SK-N-SH treated with all-trans-retinoic acid at 6 μM for 48 hours (cell line): Measurements from ENCODE around the gene ROCK1.

Experiments used
- ARNTL ChIP-seq: fragments of 450-650 bp; formaldehyde crosslinking; IDR thresholded peaks from 2 replicates; pipeline ENCODE4 v1.5.0; 2020; ENCODE audit warnings: low read depth, mild to moderate bottlenecking, moderate library complexity, borderline replicate concordance
- BACH2 ChIP-seq: fragments of 250-450 bp; sonication (Bioruptor Pico); IDR thresholded peaks from 2 replicates; pipeline ENCODE4 v1.9.0; 2021; ENCODE audit warnings: mild to moderate bottlenecking, borderline replicate concordance
- ESRRG ChIP-seq: fragments of 250-450 bp; sonication (Bioruptor Pico); IDR thresholded peaks from 2 replicates; pipeline ENCODE4 v1.6.1; 2021; ENCODE audit warnings: mild to moderate bottlenecking
- PATZ1 ChIP-seq: fragments of 250-450 bp; sonication (Bioruptor Pico); IDR thresholded peaks from 2 replicates; pipeline ENCODE4 v1.8.0; 2020; ENCODE audit warnings: mild to moderate bottlenecking, moderate library complexity, borderline replicate concordance
- RARB ChIP-seq: fragments of 250-450 bp; sonication (Bioruptor Pico); IDR thresholded peaks from 2 replicates; pipeline ENCODE4 v1.8.0; 2021; ENCODE audit warnings: mild to moderate bottlenecking, moderate library complexity
- SNAI2 ChIP-seq: fragments of 250-450 bp; sonication (Bioruptor Pico); IDR thresholded peaks from 2 replicates; pipeline ENCODE4 v1.5.0; 2020; ENCODE audit warnings: mild to moderate bottlenecking, moderate library complexity
- TCF4 ChIP-seq: fragments of 250-450 bp; sonication (Bioruptor Pico); IDR thresholded peaks from 2 replicates; pipeline ENCODE4 v1.8.0; 2021; ENCODE audit warnings: mild to moderate bottlenecking, moderate library complexity, borderline replicate concordance
- TSHZ2 ChIP-seq: fragments of 250-450 bp; sonication (Bioruptor Pico); IDR thresholded peaks from 2 replicates; pipeline ENCODE4 v1.5.0; 2020; ENCODE audit warnings: mild to moderate bottlenecking, moderate library complexity
- ZC3H10 ChIP-seq: fragments of 250-450 bp; sonication (Bioruptor Pico); IDR thresholded peaks from 2 replicates; pipeline ENCODE4 v1.5.1; 2021; ENCODE audit warnings: mild to moderate bottlenecking, moderate library complexity
- ZFP3 ChIP-seq: fragments of 250-450 bp; sonication (Bioruptor Pico); IDR thresholded peaks from 2 replicates; pipeline ENCODE4 v1.5.0; 2020; ENCODE audit warnings: mild to moderate bottlenecking, moderate library complexity
- ZFP30 ChIP-seq: fragments of 450-650 bp; formaldehyde crosslinking; IDR thresholded peaks from 2 replicates; pipeline ENCODE4 v1.5.0; 2022; ENCODE audit warnings: mild to moderate bottlenecking, moderate library complexity
- ZNF565 ChIP-seq: fragments of 450-650 bp; formaldehyde crosslinking; conservative IDR thresholded peaks from 2 replicates; pipeline ENCODE4 v1.5.0; 2020; ENCODE audit warnings: low read depth, mild to moderate bottlenecking, moderate library complexity

GRCh38 chr18:21090680-21091079 is 20.9 kb downstream of the ROCK1 start:
- TF ChIP-seq TCF4 (CRISPR knock-in tag) (no peak), ARNTL (CRISPR knock-in tag) (no peak), PATZ1 (CRISPR knock-in tag) (no peak), BACH2 (CRISPR knock-in tag) (no peak), TSHZ2 (CRISPR knock-in tag) (no peak), ZFP3 (no peak), ZC3H10 (CRISPR knock-in tag) (no peak), ZFP30 (CRISPR knock-in tag) (no peak), ZNF565 (no peak), SNAI2 (no peak), ESRRG (no peak), RARB (CRISPR knock-in tag) (no peak)
